NCI-H69 (cell line): ENCODE results near the gene MUC13.

ENCODE experiments used
- DNase-seq: peaks from one replicate; lab custom pipeline; 2025; lab: John Stamatoyannopoulos, UW

MUC13 gene

DNA sequence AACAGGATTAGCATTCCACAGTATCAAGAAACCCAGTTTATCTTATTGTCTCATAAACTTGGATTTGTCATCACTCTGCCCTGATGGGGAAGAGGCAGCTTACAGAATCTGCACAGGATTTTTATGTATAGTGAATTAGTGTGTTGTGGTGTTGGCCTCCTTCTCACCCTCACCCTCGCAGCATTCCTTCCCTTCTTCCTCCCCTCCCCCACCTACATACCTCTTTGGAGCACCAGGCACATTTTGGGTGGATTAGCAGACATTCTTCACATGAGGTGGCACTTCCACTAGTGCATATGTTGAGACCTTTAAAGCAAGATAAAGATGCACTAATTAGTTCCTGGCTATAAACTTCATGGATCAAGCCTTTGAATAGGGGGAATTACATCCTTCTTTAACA, 61.3 kb downstream of the MUC13 start:
- DNase-seq = no peak

DNA sequence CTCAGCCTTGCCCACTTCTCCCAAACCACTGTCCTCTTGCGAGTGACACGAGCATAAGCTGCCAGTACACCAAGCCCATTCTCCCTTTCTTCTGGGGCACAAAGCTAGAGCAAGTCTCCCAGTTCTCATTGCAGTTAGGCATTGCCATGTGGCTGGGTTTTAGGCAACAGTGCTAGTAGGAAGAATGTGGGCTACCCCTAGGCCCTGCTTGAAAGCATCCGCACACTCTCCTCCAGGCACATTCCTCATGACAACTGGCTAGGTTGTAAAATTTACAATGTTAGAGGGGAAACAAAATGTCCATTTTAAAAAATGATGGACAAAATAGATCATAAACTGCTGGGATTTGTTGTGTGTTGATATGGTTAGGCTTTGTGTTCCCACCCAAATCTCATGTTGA, 67.0 kb downstream of the MUC13 start:
- no peak for DNase-seq

DNA sequence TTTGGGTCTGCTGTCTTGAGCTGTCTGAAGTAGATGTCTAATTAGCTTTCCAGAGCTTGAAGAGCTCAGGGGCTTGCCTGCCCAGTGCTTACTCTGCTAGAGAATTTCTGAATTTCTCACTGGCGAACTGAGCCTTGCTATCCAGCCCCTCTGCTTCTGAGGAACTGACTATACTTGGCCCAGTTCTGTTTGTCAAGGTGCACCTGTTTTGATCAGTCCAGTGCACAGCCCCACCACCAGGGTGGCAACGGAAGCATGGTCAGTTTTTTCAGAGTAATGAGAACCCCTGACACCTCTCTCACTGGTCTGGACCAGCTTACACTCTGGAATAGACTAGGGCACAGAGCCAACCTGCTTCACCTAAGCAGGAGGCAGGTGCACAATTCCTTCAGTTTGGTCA, 72.5 kb downstream of the MUC13 start:
- DNase-seq = no peak

DNA sequence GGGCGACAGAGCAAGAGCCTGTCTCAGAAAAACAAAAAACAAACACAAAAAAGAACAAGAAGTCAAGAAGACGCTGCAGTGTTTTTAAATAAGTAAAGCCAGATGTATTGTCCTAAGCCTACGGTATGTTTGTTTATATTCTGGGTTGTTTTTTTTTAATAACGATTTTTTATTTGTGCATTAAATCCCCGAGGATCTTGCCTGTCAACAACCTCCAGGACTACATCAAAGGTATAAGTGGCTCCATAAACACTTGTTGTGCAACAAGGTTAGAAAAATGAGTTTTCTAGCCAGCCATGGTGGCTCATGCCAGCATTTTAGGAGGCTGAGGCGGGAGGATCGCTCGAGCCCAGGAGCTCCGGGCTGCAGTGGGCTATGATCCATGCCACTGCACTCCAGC, 73.5 kb downstream of the MUC13 start:
- DNase-seq = no peak

GRCh38 chr3:124860599-124860998, 74.0 kb downstream of the MUC13 start:
- DNase-seq = no peak

GRCh38 chr3:124859025-124859424, 75.5 kb downstream of the MUC13 start:
- DNase-seq = no peak

DNA sequence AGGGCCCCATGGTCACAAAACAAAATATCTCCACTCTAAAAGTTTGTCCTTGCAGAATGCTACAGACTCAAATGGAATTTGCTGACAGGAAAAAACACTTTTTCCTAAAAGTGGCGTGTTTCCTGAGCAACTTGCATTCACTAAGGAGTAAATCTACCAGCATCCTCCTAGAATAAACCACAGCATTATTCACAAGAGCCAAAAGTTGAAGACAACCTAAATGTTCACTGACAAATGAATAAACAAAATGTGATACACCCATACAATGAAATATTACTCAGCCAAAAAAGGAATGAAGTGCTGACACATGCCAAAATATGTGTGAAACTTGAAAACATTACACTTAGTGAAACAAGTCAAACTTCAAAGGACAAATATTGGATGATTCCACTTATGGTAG, 76.3 kb downstream of the MUC13 start:
- no peak for DNase-seq

DNA sequence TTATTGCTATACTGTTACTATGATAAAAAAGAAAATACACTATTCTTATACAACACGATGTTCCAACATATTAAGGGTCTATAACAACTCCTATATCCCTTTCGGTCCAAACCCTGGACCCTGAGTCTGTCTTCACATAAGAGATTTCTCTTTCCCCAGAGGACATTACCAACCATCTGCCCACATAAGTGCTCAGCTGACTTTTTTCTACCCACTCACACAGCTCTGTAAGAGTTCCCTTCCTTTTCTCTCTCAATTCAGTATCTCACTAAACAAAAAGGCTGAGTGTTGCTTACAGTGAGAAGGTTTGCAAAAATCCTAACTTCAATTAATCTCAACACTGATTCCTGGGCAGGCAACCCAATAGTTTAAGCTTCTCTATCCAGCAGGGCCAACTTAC, 77.9 kb downstream of the MUC13 start:
- DNase-seq = no peak
